ENCODE measurements around the gene TUFT1.
"Not testable (repeated sequence)": the region's sequence is repeated elsewhere in the genome, so short reads cannot be mapped to it uniquely, and the experiment has no call there.

TUFT1 gene

DNA sequence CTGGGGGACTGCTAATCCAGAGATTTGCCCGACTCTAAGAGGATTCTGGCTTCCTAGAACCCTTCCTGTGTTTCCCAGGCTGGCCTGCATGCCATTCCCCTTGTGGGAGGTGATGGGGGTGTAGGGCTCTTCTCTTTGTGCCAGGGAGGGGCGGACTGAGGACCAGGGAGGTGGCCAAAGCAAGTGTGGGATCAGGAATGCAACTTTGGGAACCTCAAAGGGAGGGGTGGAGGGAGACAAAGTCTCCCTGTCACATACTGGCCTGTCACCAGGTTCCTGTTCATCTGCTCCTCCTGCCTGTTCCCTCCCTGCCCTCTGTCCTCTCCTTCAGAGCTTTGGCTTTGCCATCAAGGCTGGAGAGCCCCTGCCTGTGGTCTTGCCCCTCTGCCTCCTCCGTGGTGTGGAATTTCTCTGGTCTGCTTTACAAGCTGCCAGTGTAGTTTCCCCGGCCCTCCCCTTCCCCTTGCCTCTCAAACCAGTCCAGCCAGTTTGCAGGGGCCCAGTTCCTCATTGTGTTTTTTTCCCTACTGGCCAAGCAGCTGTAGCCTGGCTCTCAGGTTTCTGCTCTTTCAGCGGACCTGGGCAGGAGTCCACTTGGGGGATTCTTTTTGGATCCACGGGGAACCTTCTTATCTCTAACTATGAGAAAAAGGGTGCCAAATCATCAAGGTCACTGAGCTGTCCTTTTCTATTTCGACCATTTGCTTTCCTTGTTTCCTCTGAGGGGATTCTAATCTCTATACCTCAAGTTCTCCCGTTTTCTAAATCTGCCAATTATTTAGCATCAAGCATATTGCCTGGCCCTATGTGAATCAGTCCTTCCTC, 27.1 kb upstream of the TUFT1 start:
- H3K27ac ChIP-seq (ENCODE audit: low read depth, low read length) = peak overlapping the region; percentile 59
- H3K9me3 ChIP-seq (ENCODE audit: insufficient read depth, low read depth, low read length) = no peaks in the 10 kb centered on the region
- H3K4me1 ChIP-seq (ENCODE audit: insufficient read depth, low read length) = peaks cover 41% of the 10 kb centered on the region
- H3K27me3 ChIP-seq (ENCODE audit: insufficient read depth, low read length) = 0 out of 2 replicates have a peak, but pooled peaks cover 2% of the 10 kb centered on the region
- peak overlapping the region; percentile 93 for H3K4me3 ChIP-seq (ENCODE audit: low read length)
- no peaks in the 10 kb centered on the region for H3K36me3 ChIP-seq (ENCODE audit: insufficient read depth, low read length)
- 52% methylated on average over 8 of the region's 8 CpGs for WGBS
- peak overlapping the region; percentile 28; the same call in 1 of the 2 replicates for H3K9ac ChIP-seq (ENCODE audit: low read depth, low read length)

DNA sequence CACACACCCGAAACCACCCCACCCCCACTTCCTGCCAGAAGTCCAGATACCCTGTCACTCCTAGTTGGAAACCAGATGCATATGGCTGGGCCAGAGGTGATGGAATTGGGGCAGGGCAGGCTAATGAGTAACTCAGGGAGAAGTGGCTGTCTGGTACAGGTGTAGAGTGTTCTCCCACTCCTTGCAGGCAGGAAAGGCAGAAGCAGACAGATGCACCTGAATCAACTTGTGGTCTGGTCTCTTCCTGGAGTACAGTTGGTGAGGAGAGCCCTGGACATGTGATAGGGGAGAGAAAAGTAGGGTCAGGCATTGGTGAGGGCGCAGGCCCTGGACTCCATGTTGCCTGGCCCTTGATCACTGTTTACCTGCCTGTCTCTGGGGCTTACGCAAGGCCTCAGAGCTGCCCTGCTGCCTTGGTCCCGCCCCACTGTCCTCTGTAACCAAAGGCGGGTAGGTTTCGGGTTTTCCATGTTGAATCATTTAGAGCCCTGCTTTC, 26.4 kb upstream of the TUFT1 start:
- Histone ChIP-seq H3K9ac (ENCODE audit: low read depth, low read length) (peak overlapping the region; percentile 28; the same call in 1 of the 2 replicates), H3K27me3 (ENCODE audit: insufficient read depth, low read length) (0 out of 2 replicates have a peak, but pooled peaks cover 2% of the 10 kb centered on the region), H3K27ac (ENCODE audit: low read depth, low read length) (peak overlapping the region; percentile 59), H3K9me3 (ENCODE audit: insufficient read depth, low read depth, low read length) (no peaks in the 10 kb centered on the region), H3K36me3 (ENCODE audit: insufficient read depth, low read length) (peaks cover 7% of the 10 kb centered on the region; the same call in 1 of the 2 replicates), H3K4me3 (ENCODE audit: low read length) (peak overlapping the region; percentile 93), H3K4me1 (ENCODE audit: insufficient read depth, low read length) (peaks cover 41% of the 10 kb centered on the region)
- WGBS = 71% methylated on average over 6 of the region's 6 CpGs

DNA sequence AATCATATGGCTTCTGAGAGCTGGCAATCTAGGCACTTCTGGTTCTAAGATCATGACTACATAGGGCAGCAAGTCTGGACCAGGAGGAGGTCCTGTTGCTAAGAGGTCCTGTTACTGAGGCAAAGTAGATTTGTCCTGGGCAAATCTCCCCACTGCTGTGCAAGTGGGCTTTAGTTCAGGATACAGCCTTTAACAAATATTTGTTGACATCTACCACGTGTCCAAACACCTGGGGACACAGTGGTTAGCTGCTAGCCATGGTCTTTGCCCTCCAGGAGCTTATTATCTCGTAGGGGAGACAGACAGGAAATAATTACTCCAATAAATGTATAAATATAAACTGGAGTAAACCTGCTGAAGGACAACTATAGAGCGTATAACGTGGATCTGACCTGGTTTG, 25.7 kb upstream of the TUFT1 start:
- peaks cover 41% of the 10 kb centered on the region for H3K4me1 ChIP-seq (ENCODE audit: insufficient read depth, low read length)
- H3K9me3 ChIP-seq (ENCODE audit: insufficient read depth, low read depth, low read length) = no peaks in the 10 kb centered on the region
- H3K4me3 ChIP-seq (ENCODE audit: low read length) = no peak overlapping the region
- peak overlapping the region; percentile 59 for H3K27ac ChIP-seq (ENCODE audit: low read depth, low read length)
- H3K27me3 ChIP-seq (ENCODE audit: insufficient read depth, low read length) = 0 out of 2 replicates have a peak, but pooled peaks cover 2% of the 10 kb centered on the region
- WGBS = 89% methylated on average over 4 of the region's 4 CpGs
- H3K9ac ChIP-seq (ENCODE audit: low read depth, low read length) = no peak overlapping the region
- peaks cover 14% of the 10 kb centered on the region for H3K36me3 ChIP-seq (ENCODE audit: insufficient read depth, low read length)

DNA sequence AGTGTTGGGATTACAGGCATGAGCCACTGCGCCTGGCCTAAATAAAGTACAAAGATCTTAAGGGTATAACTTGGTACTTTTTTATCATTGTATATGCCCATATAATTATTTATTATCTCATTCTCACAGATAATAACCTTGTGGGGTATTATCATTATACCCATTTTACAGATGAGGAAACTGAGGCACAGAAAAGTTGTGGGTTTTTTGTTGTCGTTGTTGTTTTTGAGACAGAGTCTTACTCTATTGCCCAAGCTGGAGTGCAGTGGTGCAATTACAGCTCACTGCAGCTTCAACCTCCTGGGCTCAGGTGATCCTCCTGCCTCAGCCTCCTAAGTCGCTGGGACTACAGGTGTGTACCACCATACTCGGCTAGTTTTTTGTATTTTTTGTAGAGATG, 24.8 kb upstream of the TUFT1 start:
- peaks cover 22% of the 10 kb centered on the region for H3K36me3 ChIP-seq (ENCODE audit: insufficient read depth, low read length)
- WGBS = 95% methylated on average over 3 of the region's 4 CpGs
- H3K9me3 ChIP-seq (ENCODE audit: insufficient read depth, low read depth, low read length) = no peaks in the 10 kb centered on the region
- H3K27me3 ChIP-seq (ENCODE audit: insufficient read depth, low read length) = 0 out of 2 replicates have a peak, but pooled peaks cover 2% of the 10 kb centered on the region
- no peak overlapping the region for H3K4me3 ChIP-seq (ENCODE audit: low read length)
- peaks cover 37% of the 10 kb centered on the region for H3K4me1 ChIP-seq (ENCODE audit: insufficient read depth, low read length)
- peak overlapping the region; percentile 60; the same call in 1 of the 2 replicates for H3K27ac ChIP-seq (ENCODE audit: low read depth, low read length)
- H3K9ac ChIP-seq (ENCODE audit: low read depth, low read length) = no peak overlapping the region; the same call in 1 of the 2 replicates

DNA sequence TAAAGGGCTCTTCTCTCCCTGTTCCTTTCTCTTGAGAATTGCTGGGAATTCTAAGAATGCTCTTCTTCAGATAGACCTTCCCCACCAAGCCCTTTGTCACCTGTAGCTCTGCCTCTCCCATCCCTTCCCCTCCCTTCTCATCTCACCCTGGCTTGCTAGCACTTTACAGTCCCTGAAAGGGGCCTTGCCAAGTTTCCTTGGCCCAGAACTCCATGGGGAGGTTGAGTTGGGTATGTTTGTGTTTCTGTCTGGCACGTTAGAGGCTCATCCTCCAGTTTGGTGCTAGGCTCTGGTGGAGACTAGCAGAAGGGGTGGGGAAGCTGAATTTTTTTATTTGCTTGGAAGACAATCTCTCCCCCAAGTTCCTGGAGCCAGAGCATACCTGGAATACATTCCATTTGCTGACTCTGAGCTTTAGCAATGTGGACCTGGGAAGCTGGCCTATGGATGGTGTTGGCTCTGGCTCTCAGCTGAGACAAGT, 24.0 kb upstream of the TUFT1 start:
- H3K36me3 ChIP-seq (ENCODE audit: insufficient read depth, low read length) = peaks cover 31% of the 10 kb centered on the region
- WGBS = 53% methylated on average over 1 of the region's 1 CpG
- no peak overlapping the region for H3K4me3 ChIP-seq (ENCODE audit: low read length)
- 0 out of 2 replicates have a peak, but pooled peaks cover 2% of the 10 kb centered on the region for H3K27me3 ChIP-seq (ENCODE audit: insufficient read depth, low read length)
- H3K27ac ChIP-seq (ENCODE audit: low read depth, low read length) = peak overlapping the region; percentile 60
- no peaks in the 10 kb centered on the region for H3K9me3 ChIP-seq (ENCODE audit: insufficient read depth, low read depth, low read length)
- peaks cover 34% of the 10 kb centered on the region for H3K4me1 ChIP-seq (ENCODE audit: insufficient read depth, low read length)
- peak overlapping the region; percentile 16; the same call in 1 of the 2 replicates for H3K9ac ChIP-seq (ENCODE audit: low read depth, low read length)

DNA sequence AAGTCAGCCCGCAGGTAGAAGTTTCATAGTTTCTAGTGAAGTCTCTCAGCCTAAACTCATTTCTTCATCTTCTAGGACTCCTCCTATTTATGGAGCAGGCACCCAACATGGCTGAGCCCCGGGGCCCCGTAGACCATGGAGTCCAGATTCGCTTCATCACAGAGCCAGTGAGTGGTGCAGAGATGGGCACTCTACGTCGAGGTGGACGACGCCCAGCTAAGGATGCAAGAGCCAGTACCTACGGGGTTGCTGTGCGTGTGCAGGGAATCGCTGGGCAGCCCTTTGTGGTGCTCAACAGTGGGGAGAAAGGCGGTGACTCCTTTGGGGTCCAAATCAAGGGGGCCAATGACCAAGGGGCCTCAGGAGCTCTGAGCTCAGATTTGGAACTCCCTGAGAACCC, 21.7 kb upstream of the TUFT1 start:
- no peak overlapping the region for H3K27ac ChIP-seq (ENCODE audit: low read depth, low read length)
- peaks cover 18% of the 10 kb centered on the region for H3K4me1 ChIP-seq (ENCODE audit: insufficient read depth, low read length)
- WGBS = 93% methylated on average over 12 of the region's 12 CpGs
- no peaks in the 10 kb centered on the region for H3K9me3 ChIP-seq (ENCODE audit: insufficient read depth, low read depth, low read length)
- H3K9ac ChIP-seq (ENCODE audit: low read depth, low read length) = no peak overlapping the region; the same call in 1 of the 2 replicates
- no peak overlapping the region for H3K4me3 ChIP-seq (ENCODE audit: low read length)
- H3K36me3 ChIP-seq (ENCODE audit: insufficient read depth, low read length) = peaks cover 42% of the 10 kb centered on the region
- H3K27me3 ChIP-seq (ENCODE audit: insufficient read depth, low read length) = no peaks in the 10 kb centered on the region

DNA sequence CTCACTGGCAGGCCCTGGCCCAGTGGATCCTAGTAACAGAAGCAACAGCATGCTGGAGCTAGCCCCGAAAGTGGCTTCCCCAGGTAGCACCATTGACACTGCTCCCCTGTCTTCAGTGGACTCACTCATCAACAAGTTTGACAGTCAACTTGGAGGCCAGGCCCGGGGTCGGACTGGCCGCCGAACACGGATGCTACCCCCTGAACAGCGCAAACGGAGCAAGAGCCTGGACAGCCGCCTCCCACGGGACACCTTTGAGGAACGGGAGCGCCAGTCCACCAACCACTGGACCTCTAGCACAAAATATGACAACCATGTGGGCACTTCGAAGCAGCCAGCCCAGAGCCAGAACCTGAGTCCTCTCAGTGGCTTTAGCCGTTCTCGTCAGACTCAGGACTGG, 21.2 kb upstream of the TUFT1 start:
- no peaks in the 10 kb centered on the region for H3K27me3 ChIP-seq (ENCODE audit: insufficient read depth, low read length)

DNA sequence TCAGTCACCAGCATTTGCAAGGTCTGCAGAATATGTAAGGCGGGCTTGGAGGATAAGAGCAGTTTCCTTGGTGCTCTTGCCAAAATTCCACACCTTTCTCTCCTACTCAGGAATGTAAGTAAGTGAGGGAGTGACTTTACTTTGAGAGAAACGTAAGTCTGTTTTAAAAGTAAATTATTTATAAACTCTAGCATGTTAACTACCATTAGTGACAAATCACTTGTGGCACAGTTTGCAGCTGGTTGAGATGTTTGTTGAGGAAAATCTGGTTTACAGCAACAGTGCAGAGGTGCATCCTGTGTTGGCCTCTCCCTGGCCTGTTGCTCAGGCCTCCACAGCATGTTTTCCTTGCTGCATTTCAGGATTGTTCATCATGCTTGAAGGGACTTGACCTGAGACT, 20.4 kb upstream of the TUFT1 start:
- peaks cover 8% of the 10 kb centered on the region for H3K4me1 ChIP-seq (ENCODE audit: insufficient read depth, low read length)
- peaks cover 54% of the 10 kb centered on the region for H3K36me3 ChIP-seq (ENCODE audit: insufficient read depth, low read length)
- WGBS = 100% methylated on average over 1 of the region's 2 CpGs
- H3K27ac ChIP-seq (ENCODE audit: low read depth, low read length) = no peak overlapping the region
- no peaks in the 10 kb centered on the region for H3K9me3 ChIP-seq (ENCODE audit: insufficient read depth, low read depth, low read length)
- H3K4me3 ChIP-seq (ENCODE audit: low read length) = no peak overlapping the region
- H3K9ac ChIP-seq (ENCODE audit: low read depth, low read length) = no peak overlapping the region
- H3K27me3 ChIP-seq (ENCODE audit: insufficient read depth, low read length) = no peaks in the 10 kb centered on the region

More for the DNA sequence above, 21.2 kb upstream of the TUFT1 start:
- H3K9ac ChIP-seq (ENCODE audit: low read depth, low read length) = no peak overlapping the region
- WGBS = 97% methylated on average over 15 of the region's 15 CpGs
- no peak overlapping the region for H3K27ac ChIP-seq (ENCODE audit: low read depth, low read length)
- H3K4me1 ChIP-seq (ENCODE audit: insufficient read depth, low read length) = peaks cover 13% of the 10 kb centered on the region
- H3K9me3 ChIP-seq (ENCODE audit: insufficient read depth, low read depth, low read length) = no peaks in the 10 kb centered on the region
- H3K4me3 ChIP-seq (ENCODE audit: low read length) = no peak overlapping the region
- H3K36me3 ChIP-seq (ENCODE audit: insufficient read depth, low read length) = peaks cover 47% of the 10 kb centered on the region

DNA sequence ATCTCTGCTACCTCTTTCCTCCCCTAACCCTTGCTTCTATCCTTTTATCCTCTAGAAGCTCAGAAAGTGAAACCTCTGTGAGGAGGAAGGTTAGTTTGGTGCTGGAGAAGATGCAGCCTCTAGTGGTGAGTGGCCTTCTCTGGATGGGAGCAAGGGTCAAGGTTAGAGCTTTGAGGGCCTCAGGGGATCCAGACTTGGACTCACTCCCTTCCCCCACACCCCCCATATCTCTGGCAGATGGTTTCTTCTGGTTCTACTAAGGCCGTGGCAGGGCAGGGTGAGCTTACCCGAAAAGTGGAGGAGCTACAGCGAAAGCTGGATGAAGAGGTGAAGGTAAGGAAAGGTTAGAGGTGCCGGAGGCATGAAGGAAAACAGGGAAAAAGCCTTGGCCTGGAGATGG, 19.8 kb upstream of the TUFT1 start:
- no peak overlapping the region for H3K9ac ChIP-seq (ENCODE audit: low read depth, low read length)
- 88% methylated on average over 4 of the region's 4 CpGs for WGBS
- H3K36me3 ChIP-seq (ENCODE audit: insufficient read depth, low read length) = peaks cover 60% of the 10 kb centered on the region

DNA sequence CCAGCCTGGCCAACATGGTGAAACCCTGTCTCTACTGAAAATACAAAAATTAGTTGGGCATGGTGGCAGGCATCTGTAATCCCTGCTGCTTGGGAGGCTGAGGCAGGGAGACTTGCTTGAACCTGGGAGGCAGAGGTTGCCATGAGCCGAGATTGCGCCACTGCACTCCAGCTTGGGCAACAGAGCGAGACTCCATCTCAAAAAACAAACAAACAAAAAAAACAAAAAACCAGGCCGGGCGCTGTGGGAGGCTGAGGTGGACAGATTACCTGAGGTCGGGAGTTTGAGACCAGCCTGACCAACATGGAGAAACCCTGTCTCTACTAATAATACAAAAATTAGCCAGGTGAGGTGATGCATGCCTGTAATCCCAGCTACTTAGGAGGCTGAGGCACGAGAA, 17.7 kb upstream of the TUFT1 start:
- peaks cover 71% of the 10 kb centered on the region for H3K36me3 ChIP-seq (ENCODE audit: insufficient read depth, low read length)
- H3K27me3 ChIP-seq (ENCODE audit: insufficient read depth, low read length); H3K9me3 ChIP-seq (ENCODE audit: insufficient read depth, low read depth, low read length); H3K9ac ChIP-seq (ENCODE audit: low read depth, low read length); H3K27ac ChIP-seq (ENCODE audit: low read depth, low read length); H3K4me3 ChIP-seq (ENCODE audit: low read length); H3K4me1 ChIP-seq (ENCODE audit: insufficient read depth, low read length): not testable (repeated sequence)
- 96% methylated on average over 6 of the region's 7 CpGs for WGBS

More for the DNA sequence above, 19.8 kb upstream of the TUFT1 start:
- Histone ChIP-seq H3K4me3 (ENCODE audit: low read length) (no peak overlapping the region), H3K9me3 (ENCODE audit: insufficient read depth, low read depth, low read length) (no peaks in the 10 kb centered on the region), H3K4me1 (ENCODE audit: insufficient read depth, low read length) (peaks cover 8% of the 10 kb centered on the region), H3K27me3 (ENCODE audit: insufficient read depth, low read length) (no peaks in the 10 kb centered on the region), H3K27ac (ENCODE audit: low read depth, low read length) (no peak overlapping the region)

DNA sequence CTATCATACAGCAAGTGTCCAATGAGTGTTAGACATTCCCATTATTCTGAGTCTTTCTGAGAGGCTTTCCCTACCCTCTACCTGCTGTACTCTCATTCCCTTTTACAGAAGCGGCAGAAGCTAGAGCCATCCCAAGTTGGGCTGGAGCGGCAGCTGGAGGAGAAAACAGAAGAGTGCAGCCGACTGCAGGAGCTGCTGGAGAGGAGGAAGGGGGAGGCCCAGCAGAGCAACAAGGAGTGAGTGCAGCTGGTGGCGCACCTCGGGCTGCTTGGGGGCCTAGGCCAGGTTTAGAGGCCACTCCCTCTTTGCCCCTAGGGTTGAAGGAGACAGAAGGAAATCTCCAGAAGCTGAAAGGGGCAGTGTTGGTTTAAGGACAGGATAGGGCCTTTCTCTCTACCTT, 16.8 kb upstream of the TUFT1 start:
- 63% methylated on average over 5 of the region's 5 CpGs for WGBS
- H3K27me3 ChIP-seq (ENCODE audit: insufficient read depth, low read length) = no peaks in the 10 kb centered on the region
- peaks cover 4% of the 10 kb centered on the region; the same call in 1 of the 2 replicates for H3K4me1 ChIP-seq (ENCODE audit: insufficient read depth, low read length)
- no peaks in the 10 kb centered on the region for H3K9me3 ChIP-seq (ENCODE audit: insufficient read depth, low read depth, low read length)
- H3K27ac ChIP-seq (ENCODE audit: low read depth, low read length) = no peak overlapping the region
- no peak overlapping the region for H3K4me3 ChIP-seq (ENCODE audit: low read length)
- no peak overlapping the region for H3K9ac ChIP-seq (ENCODE audit: low read depth, low read length)
- peaks cover 71% of the 10 kb centered on the region for H3K36me3 ChIP-seq (ENCODE audit: insufficient read depth, low read length)

Measured in HUES64 (cell line).